ENCODE measurements around the gene PCK2. TPM values are rescaled to one million over a fixed set of nuclear protein-coding genes. Genes with fewer than 3 reads are reported as not detected.

PCK2 gene
- total RNA-seq, 2 experiments from 2014 or later, result 90.3 to 93.1 TPM

DNA sequence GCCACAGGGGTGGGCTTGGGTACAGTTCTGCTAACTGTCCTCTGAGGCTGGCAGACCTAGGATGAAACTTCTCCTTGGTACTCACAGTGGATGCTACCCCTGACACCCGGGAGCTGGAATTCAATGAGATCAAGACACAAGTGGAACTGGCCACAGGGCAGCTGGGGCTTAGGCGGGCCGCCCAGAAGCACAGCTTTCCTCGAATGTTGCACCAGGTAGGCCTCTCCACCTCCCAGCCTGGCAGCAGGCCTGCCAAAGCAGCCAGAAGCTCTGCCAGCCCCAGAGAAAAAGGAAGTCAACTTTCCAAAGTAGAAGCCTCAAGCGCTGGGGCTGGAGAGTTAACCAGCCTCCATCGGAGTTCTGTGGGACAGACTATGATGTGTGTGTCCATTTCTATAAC lies 23.1 kb downstream of the PCK2 start:
- peaks cover 19% of the 10 kb centered on the region for H3K4me1 Mint-ChIP-seq (ENCODE audit: low read depth)
- CTCF ChIA-PET, result interaction anchor here (0.9 to 6.0 kb wide), 7 partner anchors 9 to 59 kb away, joined by 3 to 37 read pairs (median 10); partner anchors contain the start of genes FITM1, IRF9 and PCK2

DNA sequence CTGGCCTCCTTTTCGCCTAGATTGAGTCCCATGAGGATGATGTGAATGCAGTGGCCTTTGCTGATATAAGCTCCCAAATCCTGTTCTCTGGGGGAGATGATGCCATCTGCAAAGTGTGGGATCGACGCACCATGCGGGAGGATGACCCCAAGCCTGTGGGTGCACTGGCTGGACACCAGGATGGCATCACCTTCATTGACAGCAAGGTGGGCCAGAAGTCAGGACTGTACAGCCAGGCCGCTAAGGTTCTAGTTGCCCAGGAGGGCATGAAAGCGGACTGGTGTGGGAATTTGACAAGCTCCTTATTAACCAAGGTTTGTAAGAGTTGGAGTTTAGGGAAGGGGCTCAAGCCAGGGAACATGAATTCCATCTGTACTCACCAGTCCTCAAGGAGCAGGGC lies 25.6 kb downstream of the PCK2 start:
- ChIA-PET CTCF (interaction anchor here (1.0 to 1.7 kb wide), 4 partner anchors 9 to 61 kb away, joined by 3 to 4 read pairs (median 3); partner anchors contain the start of gene PSME1), POLR2A (interaction anchor here (0.6 to 7.0 kb wide), 5 partner anchors 8 to 39 kb away, joined by 3 to 62 read pairs (median 4); partner anchors contain the start of genes PSME2 and RNF31)
- no peak overlapping the region for H3K27ac Mint-ChIP-seq
- DNase-seq (no peak), ATAC-seq (no peak)
- no peak for TF ChIP-seq CTCF (IDR thresholded peaks at IDR 0.05)
- no peaks in the 10 kb centered on the region for H3K27me3 Mint-ChIP-seq
- H3K36me3 Mint-ChIP-seq (ENCODE audit: low read depth), result peaks cover 48% of the 10 kb centered on the region
- intact Hi-C loops (cut with micrococcal nuclease), result no loop called here
- H3K4me1 Mint-ChIP-seq (ENCODE audit: low read depth), result peaks cover 18% of the 10 kb centered on the region
- H3K4me3 Mint-ChIP-seq, result no peak overlapping the region
- no peaks in the 10 kb centered on the region for H3K9me3 Mint-ChIP-seq

More for the DNA sequence above, 23.1 kb downstream of the PCK2 start:
- ATAC-seq (no peak), DNase-seq (no peak)
- no peaks in the 10 kb centered on the region for H3K27me3 Mint-ChIP-seq
- no peaks in the 10 kb centered on the region for H3K9me3 Mint-ChIP-seq
- H3K27ac Mint-ChIP-seq, result no peak overlapping the region
- peaks cover 42% of the 10 kb centered on the region for H3K36me3 Mint-ChIP-seq (ENCODE audit: low read depth)
- intact Hi-C loops (cut with micrococcal nuclease), result no loop called here
- POLR2A ChIA-PET, result interaction anchor here (1.1 to 7.0 kb wide), 7 partner anchors 9 to 125 kb away, joined by 3 to 62 read pairs (median 4); partner anchors contain the start of genes CHMP4A, IRF9, PSME1 and PSME2
- no peak for TF ChIP-seq CTCF (IDR thresholded peaks at IDR 0.05)
- H3K4me3 Mint-ChIP-seq, result no peak overlapping the region

GRCh38 chr14:24121210-24121609 lies 27.1 kb downstream of the PCK2 start:
- no peak for TF ChIP-seq CTCF (IDR thresholded peaks at IDR 0.05)
- ChIA-PET POLR2A (interaction anchor here (0.7 to 1.0 kb wide), 2 partner anchors 10 to 26 kb away, joined by 3 to 5 read pairs; partner anchors contain the start of genes FITM1 and RNF31), CTCF (interaction anchor here (1.2 to 2.0 kb wide), 4 partner anchors 11 to 63 kb away, joined by 3 to 5 read pairs (median 4); no protein-coding TSS in a partner anchor)
- Mint-ChIP-seq H3K4me3 (no peak overlapping the region), H3K36me3 (ENCODE audit: low read depth) (peaks cover 45% of the 10 kb centered on the region), H3K4me1 (ENCODE audit: low read depth) (peaks cover 9% of the 10 kb centered on the region), H3K9me3 (no peaks in the 10 kb centered on the region), H3K27ac (no peak overlapping the region), H3K27me3 (no peaks in the 10 kb centered on the region)
- no peak for ATAC-seq
- DNase-seq, result no peak
- intact Hi-C loops (cut with micrococcal nuclease), result no loop called here

GRCh38 chr14:24122416-24122815 lies 28.3 kb downstream of the PCK2 start:
- no peaks in the 10 kb centered on the region for H3K9me3 Mint-ChIP-seq
- DNase-seq (no peak), ATAC-seq (no peak)
- peaks cover 40% of the 10 kb centered on the region for H3K36me3 Mint-ChIP-seq (ENCODE audit: low read depth)
- intact Hi-C loops (cut with micrococcal nuclease), result no loop called here
- ChIA-PET POLR2A (interaction anchor here (0.7 to 1.1 kb wide), 5 partner anchors 8 to 34 kb away, joined by 3 to 5 read pairs (median 3); partner anchors contain the start of genes FITM1 and PCK2), CTCF (interaction anchor here (0.7 to 2.0 kb wide), 3 partner anchors 10 to 15 kb away, joined by 3 to 5 read pairs (median 3); no protein-coding TSS in a partner anchor)
- H3K4me3 Mint-ChIP-seq, result no peak overlapping the region
- no peaks in the 10 kb centered on the region for H3K4me1 Mint-ChIP-seq (ENCODE audit: low read depth)
- H3K27ac Mint-ChIP-seq, result no peak overlapping the region
- TF ChIP-seq CTCF (IDR thresholded peaks at IDR 0.05), result no peak
- no peaks in the 10 kb centered on the region for H3K27me3 Mint-ChIP-seq

- H3K9me3 Mint-ChIP-seq, result no peaks in the 10 kb centered on the region
- H3K27me3 Mint-ChIP-seq, result no peaks in the 10 kb centered on the region
- POLR2A ChIA-PET, result interaction anchor here (1.0 to 4.2 kb wide), 3 partner anchors 13 to 28 kb away, joined by 3 to 30 read pairs (median 3); partner anchors contain the start of genes PCK2 and PSME1
- no peak overlapping the region for H3K27ac Mint-ChIP-seq
- ATAC-seq, result no peak
- intact Hi-C loops (cut with micrococcal nuclease), result no loop called here
- CTCF ChIA-PET, result interaction anchor here (0.7 to 2.0 kb wide), 2 partner anchors 8 to 9 kb away, joined by 3 to 5 read pairs; partner anchors contain the start of genes DCAF11 and NRL
- no peaks in the 10 kb centered on the region for H3K4me1 Mint-ChIP-seq (ENCODE audit: low read depth)
- no peak for DNase-seq
- H3K36me3 Mint-ChIP-seq (ENCODE audit: low read depth), result peaks cover 36% of the 10 kb centered on the region
- TF ChIP-seq CTCF (IDR thresholded peaks at IDR 0.05), result no peak
- H3K4me3 Mint-ChIP-seq, result no peak overlapping the region
Observed at GRCh38 chr14:24122898-24123297, 28.8 kb downstream of the PCK2 start.

Data from activated CD8-positive, alpha-beta T cell treated with anti-CD3 and anti-CD28 coated beads for 36 hours (primary cell).